Right atrium auricular region (tissue), 2 donors: ENCODE results near the gene COL8A1. TPM values are rescaled to one million over a fixed set of nuclear protein-coding genes. Genes with fewer than 3 reads are reported as not detected.
"Not testable (repeated sequence)": the region's sequence is repeated elsewhere in the genome, so short reads cannot be mapped to it uniquely, and the experiment has no call there.

Source experiments
- DNase-seq: peaks from one replicate; pipeline ENCODE4 v3.0.0-alpha.2; 2019; ENCODE audit warnings: low spot score
- H3K27ac ChIP-seq, 2 donors: fragments of 200-600 bp; sonication (generic); 1 replicate in 1 of 2; 2 replicates in 1 of 2; pipeline ENCODE4 v1.5.1; 2016 to 2019
- H3K27me3 ChIP-seq, 2 donors: fragments of 200-600 bp; sonication (generic); one replicate each; pipeline versions ENCODE4 v1.5.1 to v1.6.0; 2017 to 2019
- H3K36me3 ChIP-seq: fragments of 200-600 bp; sonication (generic); one replicate; pipeline ENCODE4 v1.5.1; 2016
- H3K4me1 ChIP-seq, 2 donors: fragments of 200-600 bp; sonication (generic); one replicate each; pipeline versions ENCODE4 v1.5.1 to v1.6.0; 2017 to 2019
- H3K4me3 ChIP-seq, 2 donors: fragments of 200-600 bp; sonication (generic); 1 replicate in 1 of 2; 2 replicates in 1 of 2; pipeline ENCODE4 v1.5.1; 2017 to 2019; ENCODE audit warnings: mild to moderate bottlenecking in 1 of 2, moderate library complexity in 1 of 2
- H3K9me3 ChIP-seq, 2 donors: fragments of 200-600 bp; sonication (generic); one replicate each; pipeline ENCODE4 v1.5.1; 2019
- CTCF ChIP-seq, 2 donors: fragments of 200-600 bp; sonication (generic); IDR thresholded peaks; one replicate each; pipeline ENCODE4 v1.5.1; 2019; ENCODE audit warnings: antibody characterized with exemption in 2 of 2
- total RNA-seq, 2 donors: library from RNA; depleted of rRNA; stranded (reverse); fragments of >200 nt; gene quantifications; one replicate each; pipeline ENCODE4 v1.1.0, GENCODE V29; 2016

Gene COL8A1
- total RNA-seq, 2 donors from 2014 or later: 43.3 to 53.8 TPM

- no peaks in the 10 kb centered on the region for H3K27me3 ChIP-seq
- no peak overlapping the region for H3K27ac ChIP-seq
- no peaks in the 10 kb centered on the region for H3K9me3 ChIP-seq
- no peak for TF ChIP-seq CTCF (IDR thresholded peaks at IDR 0.05)
- no peaks in the 10 kb centered on the region for H3K36me3 ChIP-seq
- H3K4me1 ChIP-seq: no peaks in the 10 kb centered on the region
- H3K4me3 ChIP-seq: no peak overlapping the region
- DNase-seq: no peak
Measured at GRCh38 chr3:99716463-99716995, 78.1 kb downstream of the COL8A1 start.

GRCh38 chr3:99720985-99721632 is 82.7 kb downstream of the COL8A1 start:
- TF ChIP-seq CTCF (IDR thresholded peaks at IDR 0.05): no peak
- no peaks in the 10 kb centered on the region for H3K4me1 ChIP-seq
- H3K4me3 ChIP-seq: no peak overlapping the region
- H3K27me3 ChIP-seq: no peaks in the 10 kb centered on the region
- no peak overlapping the region for H3K27ac ChIP-seq
- DNase-seq: no peak
- no peaks in the 10 kb centered on the region for H3K36me3 ChIP-seq
- H3K9me3 ChIP-seq: no peaks in the 10 kb centered on the region

- no peak for DNase-seq
- H3K27me3 ChIP-seq: no peaks in the 10 kb centered on the region
- no peak overlapping the region for H3K27ac ChIP-seq
- H3K4me3 ChIP-seq: no peak overlapping the region
- no peaks in the 10 kb centered on the region for H3K9me3 ChIP-seq
- no peaks in the 10 kb centered on the region for H3K4me1 ChIP-seq
- no peak for TF ChIP-seq CTCF (IDR thresholded peaks at IDR 0.05)
- no peaks in the 10 kb centered on the region for H3K36me3 ChIP-seq
Measured at GRCh38 chr3:99721633-99722007, 83.2 kb downstream of the COL8A1 start.

- no peak for DNase-seq
- no peak for TF ChIP-seq CTCF (IDR thresholded peaks at IDR 0.05)
- H3K4me1 ChIP-seq: no peaks in the 10 kb centered on the region
- no peaks in the 10 kb centered on the region for H3K27me3 ChIP-seq
- H3K9me3 ChIP-seq: no peaks in the 10 kb centered on the region
- no peak overlapping the region for H3K27ac ChIP-seq
- no peak overlapping the region for H3K4me3 ChIP-seq
- H3K36me3 ChIP-seq: no peaks in the 10 kb centered on the region
Measured at GRCh38 chr3:99724276-99724675, 85.9 kb downstream of the COL8A1 start.

GRCh38 chr3:99730870-99731269 is 92.5 kb downstream of the COL8A1 start:
- H3K4me3 ChIP-seq: no peak overlapping the region
- H3K4me1 ChIP-seq: no peaks in the 10 kb centered on the region
- H3K27ac ChIP-seq: no peak overlapping the region
- no peaks in the 10 kb centered on the region for H3K27me3 ChIP-seq
- TF ChIP-seq CTCF (IDR thresholded peaks at IDR 0.05): no peak
- no peaks in the 10 kb centered on the region for H3K36me3 ChIP-seq
- no peak for DNase-seq
- H3K9me3 ChIP-seq: no peaks in the 10 kb centered on the region

- Histone ChIP-seq H3K27ac (no peak overlapping the region), H3K9me3 (no peaks in the 10 kb centered on the region), H3K36me3 (no peaks in the 10 kb centered on the region), H3K4me3 (no peak overlapping the region), H3K27me3 (no peaks in the 10 kb centered on the region), H3K4me1 (no peaks in the 10 kb centered on the region)
- no peak for TF ChIP-seq CTCF (IDR thresholded peaks at IDR 0.05)
- no peak for DNase-seq
Measured at GRCh38 chr3:99731499-99731898, 93.1 kb downstream of the COL8A1 start.

- H3K9me3 ChIP-seq, H3K36me3 ChIP-seq, H3K4me3 ChIP-seq, DNase-seq, H3K4me1 ChIP-seq, H3K27me3 ChIP-seq, H3K27ac ChIP-seq: not testable (repeated sequence)
Measured at GRCh38 chr3:99740371-99740770, 102.0 kb downstream of the COL8A1 start.
